H1 (cell line): Measurements from ENCODE around the gene COLEC11. TPM values are rescaled to one million over a fixed set of nuclear protein-coding genes. Genes with fewer than 3 reads are reported as not detected.

Experiments used
- ASH2L ChIP-seq: fragments of 200-600, 300-600 bp; sonication (generic); IDR thresholded peaks from one replicate; pipeline ENCODE4 v1.7.1; 2017; ENCODE audit warnings: low read length
- ATF3 ChIP-seq: IDR thresholded peaks from 2 replicates; pipeline ENCODE4 v1.6.1; 2011; ENCODE audit warnings: low read depth, mild to moderate bottlenecking, low read length; ENCODE audit not compliant: insufficient read depth
- E2F6 ChIP-seq: IDR thresholded peaks from 2 replicates; pipeline ENCODE4 v1.6.1; 2012; ENCODE audit warnings: inconsistent platforms
- EZH2 ChIP-seq: fragments of 200-600 bp; sonication (generic); IDR thresholded peaks from 2 replicates; pipeline ENCODE4 v1.7.1; 2012; ENCODE audit warnings: low read depth, mild to moderate bottlenecking, moderate library complexity, low read length, inconsistent platforms; ENCODE audit not compliant: severe bottlenecking
- GTF2F1 ChIP-seq: IDR thresholded peaks from 2 replicates; pipeline ENCODE4 v1.6.1; 2012; ENCODE audit warnings: low read depth, low read length, improper control_type of control experiment, borderline replicate concordance
- HDAC6 ChIP-seq: IDR thresholded peaks from one replicate; pipeline ENCODE4 v1.7.1; 2012; ENCODE audit warnings: low read depth, mild to moderate bottlenecking, inconsistent platforms, low read length, moderate library complexity
- JUN ChIP-seq: IDR thresholded peaks from 2 replicates; pipeline ENCODE4 v1.6.1; 2011; ENCODE audit warnings: low read depth, mild to moderate bottlenecking, improper control_type of control experiment, low read length
- PHF8 ChIP-seq: fragments of 200-600 bp; sonication (generic); conservative IDR thresholded peaks from 2 replicates; pipeline ENCODE4 v1.7.1; 2012; ENCODE audit warnings: low read depth, mild to moderate bottlenecking, inconsistent platforms, low read length, moderate library complexity
- POLR2A ChIP-seq, 2 experiments: IDR thresholded peaks; 1 replicate in 1 of 2; 2 replicates in 1 of 2; pipeline ENCODE4 v1.6.1; 2011; ENCODE audit warnings: low read depth in 2 of 2, low read length in 2 of 2, mild to moderate bottlenecking in 2 of 2; ENCODE audit errors: control extremely low read depth in 1 of 2
- POU5F1 ChIP-seq: IDR thresholded peaks from 2 replicates; pipeline ENCODE4 v1.6.1; 2011; ENCODE audit warnings: low read depth, mild to moderate bottlenecking, low read length, moderate library complexity
- SAP30 ChIP-seq: fragments of 300-600 bp; sonication (generic); IDR thresholded peaks from 2 replicates; pipeline ENCODE4 v1.7.1; 2012; ENCODE audit warnings: low read length, moderate library complexity, mild to moderate bottlenecking, inconsistent platforms; ENCODE audit not compliant: insufficient read depth, insufficient replicate concordance
- SP1 ChIP-seq: IDR thresholded peaks from 2 replicates; pipeline ENCODE4 v1.6.1; 2011; ENCODE audit warnings: low read depth, low read length
- polyA plus RNA-seq, 7 experiments: library from polyadenylated mRNA; depleted of rRNA in 3 of 7; stranded (reverse) in 5 of 7; unstranded in 2 of 7; fragments of >200 nt in 5 of 7; fragments of 200-250 nt in 2 of 7; gene quantifications; 1 replicate in 5 of 7; 2 replicates in 1 of 7; 4 replicates in 1 of 7; pipeline versions ENCODE4 v1.2.1 to v1.2.3, GENCODE V29; 2011 to 2013; ENCODE audit warnings: missing spikeins in 2 of 7, mixed read lengths in 2 of 7
- total RNA-seq: library from RNA; stranded (reverse); fragmentation: NEBNext Ultra II Directional; extraction: Animal tissue kit (Norgen Biotek cat#: 25700); gene quantifications from 2 replicates; pipeline ENCODE4 v1.2.1, GENCODE V29; 2021

Gene COLEC11
- total and polyA plus RNA-seq, 2 of the 8 experiments (the other 6 are each of a cell fraction or from before 2014, with no cell fraction given): 0.47 to 0.80 TPM

- TF ChIP-seq JUN: no peak
- TF ChIP-seq ATF3: no peak
- TF ChIP-seq SAP30: no peak
- TF ChIP-seq POU5F1: no peak
- no peak for TF ChIP-seq ASH2L
- no peak for TF ChIP-seq HDAC6
- no peak for TF ChIP-seq SP1
- no peak for TF ChIP-seq PHF8
- TF ChIP-seq EZH2: no peak
- no peak for TF ChIP-seq E2F6
- TF ChIP-seq GTF2F1: no peak
- no peak for TF ChIP-seq POLR2A (IDR thresholded peaks at IDR 0.05; ENCODE audit: control extremely low read depth in 1 of 2, low read depth in 2 of 2, low read length in 2 of 2)
Measured at GRCh38 chr2:3608373-3609278, 13.7 kb downstream of the COLEC11 start (continued).
